SK-N-SH (cell line): ENCODE data around the gene SLC13A2. TPM values are rescaled to one million over a fixed set of nuclear protein-coding genes. Genes with fewer than 3 reads are reported as not detected.
"Not testable (repeated sequence)": the region's sequence is repeated elsewhere in the genome, so short reads cannot be mapped to it uniquely, and the experiment has no call there.

Source experiments
- CTCF ChIA-PET: fragments of 300-600, 350-600 bp; formaldehyde crosslinking; extraction: SDS; loops from one replicate; lab custom pipeline; 2021; lab: Yijun Ruan, JAX
- POLR2A ChIA-PET: fragments of 350-600 bp; sonication (Branson Sonifier 250); formaldehyde crosslinking; extraction: SDS; loops from one replicate; lab custom pipeline; 2020; ENCODE audit warnings: antibody characterized with exemption, inconsistent platforms; lab: Yijun Ruan, JAX
- DNase-seq: peaks from one replicate; pipeline ENCODE4 v3.0.0; 2012
- H2AFZ ChIP-seq: fragments of 200-600 bp; sonication (generic); 2 replicates; pipeline ENCODE4 v1.8.1; 2016; ENCODE audit warnings: antibody characterized with exemption, mild to moderate bottlenecking, low read depth
- H3F3A ChIP-seq: fragments of 200-600 bp; sonication (generic); replicated peaks from 2 replicates; pipeline ENCODE3; 2016; ENCODE audit warnings: antibody characterized with exemption, mild to moderate bottlenecking; ENCODE audit not compliant: insufficient read depth
- H3K27ac ChIP-seq, 2 experiments: fragments of 200-500 bp in 1 of 2; fragments of 200-600 bp in 1 of 2; sonication (Bioruptor generic) in 1 of 2; sonication (generic), shearing (Covaris generic) in 1 of 2; 2 replicates each; pipeline versions ENCODE4 v1.5.1 to v1.6.1; 2014 to 2016; ENCODE audit warnings: low read depth in 2 of 2, inconsistent platforms in 1 of 2, low read length in 1 of 2, mild to moderate bottlenecking in 1 of 2, mixed read lengths in 1 of 2
- H3K27me3 ChIP-seq: fragments of 200-600 bp; sonication (generic), shearing (Covaris generic); 2 replicates; pipeline ENCODE4 v1.6.1; 2016; ENCODE audit warnings: mixed run types; ENCODE audit not compliant: insufficient read depth
- H3K36me3 ChIP-seq, 2 experiments: fragments of 200-500 bp in 1 of 2; fragments of 200-600 bp in 1 of 2; sonication (Bioruptor generic) in 1 of 2; sonication (generic) in 1 of 2; replicated peaks in 1 of 2; 2 replicates each; pipeline versions ENCODE3 to v1.5.1; 2014 to 2016; ENCODE audit warnings: low read length in 1 of 2, mild to moderate bottlenecking in 1 of 2; ENCODE audit not compliant: insufficient read depth in 2 of 2, control insufficient read depth in 1 of 2
- H3K4me1 ChIP-seq, 2 experiments: fragments of 200-500 bp in 1 of 2; fragments of 200-600 bp in 1 of 2; sonication (Bioruptor generic) in 1 of 2; sonication (generic), shearing (Covaris generic) in 1 of 2; 2 replicates each; pipeline versions ENCODE4 v1.5.1 to v1.6.1; 2014 to 2016; ENCODE audit warnings: low read depth in 1 of 2, low read length in 1 of 2, mixed run types in 1 of 2; ENCODE audit not compliant: insufficient read depth in 2 of 2, control insufficient read depth in 1 of 2
- H3K4me2 ChIP-seq: fragments of 200-600 bp; sonication (generic), shearing (Covaris generic); 2 replicates; pipeline ENCODE4 v1.6.1; 2017; ENCODE audit warnings: mixed run types
- H3K4me3 ChIP-seq, 2 experiments: fragments of 200-500 bp in 1 of 2; fragments of 200-600 bp in 1 of 2; sonication (Bioruptor generic) in 1 of 2; sonication (generic), shearing (Covaris generic) in 1 of 2; 2 replicates each; pipeline versions ENCODE4 v1.5.1 to v1.8.1; 2014 to 2016; ENCODE audit warnings: low read depth in 2 of 2, inconsistent platforms in 1 of 2, low read length in 1 of 2, mild to moderate bottlenecking in 1 of 2, mixed read lengths in 1 of 2, moderate library complexity in 1 of 2
- H3K79me2 ChIP-seq: fragments of 200-600 bp; sonication (generic); 2 replicates; pipeline ENCODE4 v1.8.1; 2017; ENCODE audit warnings: mild to moderate bottlenecking; ENCODE audit not compliant: insufficient read depth
- H3K9ac ChIP-seq: fragments of 200-600 bp; sonication (generic); 2 replicates; pipeline ENCODE4 v1.6.1; 2017; ENCODE audit warnings: mixed run types
- H3K9me2 ChIP-seq: fragments of 200-600 bp; sonication (generic); 2 replicates; pipeline ENCODE4 v1.6.1; 2017; ENCODE audit warnings: mixed run types
- H3K9me3 ChIP-seq: fragments of 200-600 bp; sonication (generic); 2 replicates; pipeline ENCODE4 v1.6.1; 2017; ENCODE audit warnings: mixed run types, mild to moderate bottlenecking, moderate library complexity
- H4K20me1 ChIP-seq: fragments of 200-600 bp; sonication (generic); 2 replicates; pipeline ENCODE4 v1.6.1; 2017; ENCODE audit warnings: mild to moderate bottlenecking, mixed run types; ENCODE audit not compliant: insufficient read depth
- CHD2 ChIP-seq: fragments of 150-350 bp; IDR thresholded peaks from 2 replicates; pipeline ENCODE4 v1.6.1; 2018; ENCODE audit warnings: low read length; ENCODE audit not compliant: partially characterized antibody
- EP300 ChIP-seq, 2 experiments: IDR thresholded peaks; 2 replicates each; pipeline versions ENCODE4 v1.4.0 to v1.6.1; 2012; ENCODE audit warnings: borderline replicate concordance in 1 of 2, low read depth in 1 of 2, low read length in 1 of 2
- EZH2phosphoT487 ChIP-seq: fragments of 200-600 bp; sonication (generic); IDR thresholded peaks from 2 replicates; pipeline ENCODE4 v1.6.1; 2017; ENCODE audit warnings: low read depth, mixed run types, mild to moderate bottlenecking, antibody characterized with exemption, moderate library complexity, borderline replicate concordance
- FOSL2 ChIP-seq: IDR thresholded peaks from 2 replicates; pipeline ENCODE4 v1.4.0; 2012; ENCODE audit warnings: low read depth, mild to moderate bottlenecking, moderate library complexity, borderline replicate concordance
- FOXJ3 ChIP-seq: sonication (generic); formaldehyde crosslinking; IDR thresholded peaks from 2 replicates; pipeline ENCODE4 v1.5.1; 2020; ENCODE audit warnings: mild to moderate bottlenecking, missing genetic modification reagents
- FOXM1 ChIP-seq: IDR thresholded peaks from 2 replicates; pipeline ENCODE4 v1.4.0; 2012; ENCODE audit warnings: low read depth, mild to moderate bottlenecking
- GABPA ChIP-seq: IDR thresholded peaks from 2 replicates; pipeline ENCODE4 v1.4.0; 2012; ENCODE audit warnings: low read depth, mild to moderate bottlenecking
- GATA2 ChIP-seq: sonication (generic); formaldehyde crosslinking; IDR thresholded peaks from 2 replicates; pipeline ENCODE4 v1.5.0; 2020; ENCODE audit warnings: mild to moderate bottlenecking, missing genetic modification reagents
- MEF2A ChIP-seq: IDR thresholded peaks from 2 replicates; pipeline ENCODE4 v1.4.0; 2012; ENCODE audit warnings: low read depth, borderline replicate concordance
- MXI1 ChIP-seq: IDR thresholded peaks from 2 replicates; pipeline ENCODE4 v1.6.1; 2012; ENCODE audit warnings: mild to moderate bottlenecking, low read depth, low read length, improper control_type of control experiment
- NRF1 ChIP-seq: IDR thresholded peaks from 2 replicates; pipeline ENCODE4 v1.6.1; 2012; ENCODE audit warnings: low read depth, mild to moderate bottlenecking, low read length
- RAD21 ChIP-seq: IDR thresholded peaks from 2 replicates; pipeline ENCODE4 v1.6.1; 2012; ENCODE audit warnings: mild to moderate bottlenecking, low read length
- RCOR1 ChIP-seq: fragments of 150-350 bp; IDR thresholded peaks from 2 replicates; pipeline ENCODE4 v1.6.1; 2017; ENCODE audit warnings: antibody characterized with exemption, low read length
- RXRA ChIP-seq: IDR thresholded peaks from 2 replicates; pipeline ENCODE4 v1.4.0; 2012; ENCODE audit warnings: low read depth, mild to moderate bottlenecking, borderline replicate concordance
- TAF1 ChIP-seq: IDR thresholded peaks from 2 replicates; pipeline ENCODE4 v1.6.1; 2012; ENCODE audit warnings: low read depth, mild to moderate bottlenecking, low read length, moderate library complexity, borderline replicate concordance
- TEAD4 ChIP-seq: IDR thresholded peaks from 2 replicates; pipeline ENCODE4 v1.4.0; 2012; ENCODE audit warnings: mild to moderate bottlenecking, borderline replicate concordance; ENCODE audit not compliant: insufficient read depth
- YY1 ChIP-seq: IDR thresholded peaks from 2 replicates; pipeline ENCODE4 v1.4.0; 2012; ENCODE audit warnings: low read depth, mild to moderate bottlenecking
- WGBS: methylation state at CpG from one replicate; pipeline ENCODE4 v1.1.6; 2017; ENCODE audit warnings: low lambda C conversion rate; 5-methylcytosine and 5-hydroxymethylcytosine counted together
- polyA plus RNA-seq, 3 experiments: library from polyadenylated mRNA; depleted of rRNA; stranded (reverse); fragments of >200 nt; gene quantifications; 2 replicates each; pipeline ENCODE4 v1.2.3, GENCODE V29; 2012
- TF ChIP-seq, protein P1 (sequence below): IDR thresholded peaks from 2 replicates; pipeline ENCODE4 v1.4.0; 2012; ENCODE audit warnings: low read depth, borderline replicate concordance
- TF ChIP-seq, protein P2 (sequence below): fragments of 200-600 bp; sonication (generic); IDR thresholded peaks from 2 replicates; pipeline ENCODE4 v1.6.1; 2017; ENCODE audit warnings: antibody characterized with exemption, mild to moderate bottlenecking, moderate library complexity
- TF ChIP-seq, protein P3 (sequence below): fragments of 150-350 bp; IDR thresholded peaks from 2 replicates; pipeline ENCODE4 v1.6.1; 2016; ENCODE audit warnings: mild to moderate bottlenecking, low read depth, low read length

The SLC13A2 gene
- polyA plus RNA-seq, 1 of the 3 experiments (the other 2 are of a cell fraction) = not detected

DNA sequence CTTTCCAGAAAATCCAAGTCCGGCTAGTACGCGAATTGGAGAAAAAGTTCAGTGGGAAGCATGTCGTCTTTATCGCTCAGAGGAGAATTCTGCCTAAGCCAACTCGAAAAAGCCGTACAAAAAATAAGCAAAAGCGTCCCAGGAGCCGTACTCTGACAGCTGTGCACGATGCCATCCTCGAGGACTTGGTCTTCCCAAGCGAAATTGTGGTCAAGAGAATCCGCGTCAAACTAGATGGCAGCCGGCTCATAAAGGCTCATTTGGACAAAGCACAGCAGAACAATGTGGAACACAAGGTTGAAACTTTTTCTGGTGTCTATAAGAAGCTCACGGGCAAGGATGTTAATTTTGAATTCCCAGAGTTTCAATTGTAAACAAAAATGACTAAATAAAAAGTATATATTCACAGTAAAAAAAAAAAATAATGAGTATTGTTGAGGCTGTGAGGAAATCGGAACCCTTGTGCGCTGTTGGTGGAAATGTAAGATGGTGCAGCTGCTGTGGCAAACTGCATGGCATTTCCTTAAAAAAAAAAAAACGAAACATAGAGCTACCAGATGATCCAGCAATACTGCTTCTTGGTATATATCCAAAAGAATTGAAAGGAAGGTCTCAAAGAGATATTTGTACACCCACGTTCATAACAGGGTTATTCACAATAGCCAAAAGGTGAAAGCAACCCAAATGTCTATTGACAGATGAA, 5.3 kb upstream of the SLC13A2 start:
- H3K79me2 ChIP-seq, H3K9me3 ChIP-seq, CTCF ChIA-PET, H4K20me1 ChIP-seq, DNase-seq, H3F3A ChIP-seq, H3K4me2 ChIP-seq, H3K4me3 ChIP-seq, H3K9me2 ChIP-seq, H3K9ac ChIP-seq, H2AFZ ChIP-seq, H3K4me1 ChIP-seq, H3K36me3 ChIP-seq, H3K27ac ChIP-seq, POLR2A ChIA-PET: not testable (repeated sequence)
- 0 out of 2 replicates have a peak, but pooled peaks cover 15% of the 10 kb centered on the region for H3K27me3 ChIP-seq
- 67% methylated on average over 20 of the region's 20 CpGs for WGBS

DNA sequence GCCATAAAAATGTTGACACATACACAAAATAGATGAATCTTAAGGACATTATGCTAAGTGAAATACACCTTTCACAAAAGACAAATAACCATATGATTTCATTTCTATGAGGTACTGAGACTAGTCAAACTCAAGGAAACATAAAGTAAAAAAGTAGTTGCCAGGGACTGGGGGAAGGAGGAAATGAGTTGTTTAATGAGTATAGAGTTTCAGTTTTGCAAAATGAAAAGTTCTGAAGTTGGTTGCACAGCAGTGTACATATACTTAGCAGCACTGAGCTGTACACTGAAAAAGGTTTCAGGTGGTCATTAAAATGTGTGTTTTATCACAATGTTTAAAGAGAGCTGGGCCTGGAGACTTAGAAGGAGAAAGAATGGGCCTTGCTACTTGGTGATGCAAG, 4.7 kb upstream of the SLC13A2 start:
- no peak for DNase-seq
- Histone ChIP-seq H3K9me2 (no peaks in the 10 kb centered on the region), H3K9ac (no peak overlapping the region), H3K27ac (no peak overlapping the region), H4K20me1 (no peaks in the 10 kb centered on the region), H3K4me3 (no peak overlapping the region), H3K9me3 (no peaks in the 10 kb centered on the region), H3K4me2 (no peak overlapping the region), H3K79me2 (no peaks in the 10 kb centered on the region), H3K36me3 (no peaks in the 10 kb centered on the region), H2AFZ (no peak overlapping the region), H3F3A (no peaks in the 10 kb centered on the region), H3K27me3 (0 out of 2 replicates have a peak, but pooled peaks cover 15% of the 10 kb centered on the region), H3K4me1 (peaks cover 0 to 6% of the 10 kb centered on the region in 2 experiments; a peak in 1 of 4 replicates)
- CTCF ChIA-PET = no interaction called here
- TF ChIP-seq GABPA (no peak), FOXJ3 (CRISPR knock-in tag) (no peak), RAD21 (no peak), RXRA (no peak), NRF1 (no peak), YY1 (no peak), EP300 (IDR thresholded peaks at IDR 0.05; ENCODE audit: borderline replicate concordance in 1 of 2, low read depth in 1 of 2, low read length in 1 of 2) (no peak), MXI1 (no peak), RCOR1 (no peak), EZH2phosphoT487 (no peak), TEAD4 (no peak), GATA2 (no peak), TAF1 (no peak), FOXM1 (no peak), MEF2A (no peak), CHD2 (no peak), FOSL2 (no peak)
- TF ChIP-seq, protein P1, sequence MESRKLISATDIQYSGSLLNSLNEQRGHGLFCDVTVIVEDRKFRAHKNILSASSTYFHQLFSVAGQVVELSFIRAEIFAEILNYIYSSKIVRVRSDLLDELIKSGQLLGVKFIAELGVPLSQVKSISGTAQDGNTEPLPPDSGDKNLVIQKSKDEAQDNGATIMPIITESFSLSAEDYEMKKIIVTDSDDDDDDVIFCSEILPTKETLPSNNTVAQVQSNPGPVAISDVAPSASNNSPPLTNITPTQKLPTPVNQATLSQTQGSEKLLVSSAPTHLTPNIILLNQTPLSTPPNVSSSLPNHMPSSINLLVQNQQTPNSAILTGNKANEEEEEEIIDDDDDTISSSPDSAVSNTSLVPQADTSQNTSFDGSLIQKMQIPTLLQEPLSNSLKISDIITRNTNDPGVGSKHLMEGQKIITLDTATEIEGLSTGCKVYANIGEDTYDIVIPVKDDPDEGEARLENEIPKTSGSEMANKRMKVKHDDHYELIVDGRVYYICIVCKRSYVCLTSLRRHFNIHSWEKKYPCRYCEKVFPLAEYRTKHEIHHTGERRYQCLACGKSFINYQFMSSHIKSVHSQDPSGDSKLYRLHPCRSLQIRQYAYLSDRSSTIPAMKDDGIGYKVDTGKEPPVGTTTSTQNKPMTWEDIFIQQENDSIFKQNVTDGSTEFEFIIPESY = no peak
- TF ChIP-seq, protein P2, sequence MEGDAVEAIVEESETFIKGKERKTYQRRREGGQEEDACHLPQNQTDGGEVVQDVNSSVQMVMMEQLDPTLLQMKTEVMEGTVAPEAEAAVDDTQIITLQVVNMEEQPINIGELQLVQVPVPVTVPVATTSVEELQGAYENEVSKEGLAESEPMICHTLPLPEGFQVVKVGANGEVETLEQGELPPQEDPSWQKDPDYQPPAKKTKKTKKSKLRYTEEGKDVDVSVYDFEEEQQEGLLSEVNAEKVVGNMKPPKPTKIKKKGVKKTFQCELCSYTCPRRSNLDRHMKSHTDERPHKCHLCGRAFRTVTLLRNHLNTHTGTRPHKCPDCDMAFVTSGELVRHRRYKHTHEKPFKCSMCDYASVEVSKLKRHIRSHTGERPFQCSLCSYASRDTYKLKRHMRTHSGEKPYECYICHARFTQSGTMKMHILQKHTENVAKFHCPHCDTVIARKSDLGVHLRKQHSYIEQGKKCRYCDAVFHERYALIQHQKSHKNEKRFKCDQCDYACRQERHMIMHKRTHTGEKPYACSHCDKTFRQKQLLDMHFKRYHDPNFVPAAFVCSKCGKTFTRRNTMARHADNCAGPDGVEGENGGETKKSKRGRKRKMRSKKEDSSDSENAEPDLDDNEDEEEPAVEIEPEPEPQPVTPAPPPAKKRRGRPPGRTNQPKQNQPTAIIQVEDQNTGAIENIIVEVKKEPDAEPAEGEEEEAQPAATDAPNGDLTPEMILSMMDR = no peak
- TF ChIP-seq, protein P3, sequence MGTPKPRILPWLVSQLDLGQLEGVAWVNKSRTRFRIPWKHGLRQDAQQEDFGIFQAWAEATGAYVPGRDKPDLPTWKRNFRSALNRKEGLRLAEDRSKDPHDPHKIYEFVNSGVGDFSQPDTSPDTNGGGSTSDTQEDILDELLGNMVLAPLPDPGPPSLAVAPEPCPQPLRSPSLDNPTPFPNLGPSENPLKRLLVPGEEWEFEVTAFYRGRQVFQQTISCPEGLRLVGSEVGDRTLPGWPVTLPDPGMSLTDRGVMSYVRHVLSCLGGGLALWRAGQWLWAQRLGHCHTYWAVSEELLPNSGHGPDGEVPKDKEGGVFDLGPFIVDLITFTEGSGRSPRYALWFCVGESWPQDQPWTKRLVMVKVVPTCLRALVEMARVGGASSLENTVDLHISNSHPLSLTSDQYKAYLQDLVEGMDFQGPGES = no peak
- POLR2A ChIA-PET = no interaction called here
